ENCODE measurements around the gene ZNF283. TPM values are rescaled to one million over a fixed set of nuclear protein-coding genes. Genes with fewer than 3 reads are reported as not detected.

Gene ZNF283
- total RNA-seq, 2 donors from 2014 or later: 8.1 to 15.3 TPM

- TF ChIP-seq CTCF (IDR thresholded peaks at IDR 0.05): no peak
- DNase-seq (ENCODE audit: low spot score) (no peak), ATAC-seq (ENCODE audit: insufficient number of reproducible peaks, low FRiP score, low read depth) (no peak)
- Histone ChIP-seq H3K4me3 (no peak overlapping the region), H3K27me3 (replicated peaks; ENCODE audit: insufficient read depth) (no peaks in the 10 kb centered on the region), H3K4me1 (ENCODE audit: control insufficient read depth in 1 of 2, low read depth in 2 of 2) (no peaks in the 10 kb centered on the region), H3K9me3 (peaks cover 82% of the 10 kb centered on the region), H3K27ac (no peak overlapping the region), H3K36me3 (peaks cover 88% of the 10 kb centered on the region)
Measured at GRCh38 chr19:43839139-43839538, 12.0 kb downstream of the ZNF283 start.

GRCh38 chr19:43842007-43842406 is 14.9 kb downstream of the ZNF283 start:
- H3K9me3 ChIP-seq: peaks cover 98% of the 10 kb centered on the region
- H3K4me1 ChIP-seq (ENCODE audit: control insufficient read depth in 1 of 2, low read depth in 2 of 2): no peaks in the 10 kb centered on the region
- ATAC-seq (ENCODE audit: insufficient number of reproducible peaks, low FRiP score, low read depth) (no peak), DNase-seq (ENCODE audit: low spot score) (no peak)
- H3K4me3 ChIP-seq: no peak overlapping the region
- H3K27me3 ChIP-seq (replicated peaks; ENCODE audit: insufficient read depth): no peaks in the 10 kb centered on the region
- no peak for TF ChIP-seq CTCF (IDR thresholded peaks at IDR 0.05)
- peaks cover 77% of the 10 kb centered on the region for H3K36me3 ChIP-seq
- H3K27ac ChIP-seq: no peak overlapping the region

DNA sequence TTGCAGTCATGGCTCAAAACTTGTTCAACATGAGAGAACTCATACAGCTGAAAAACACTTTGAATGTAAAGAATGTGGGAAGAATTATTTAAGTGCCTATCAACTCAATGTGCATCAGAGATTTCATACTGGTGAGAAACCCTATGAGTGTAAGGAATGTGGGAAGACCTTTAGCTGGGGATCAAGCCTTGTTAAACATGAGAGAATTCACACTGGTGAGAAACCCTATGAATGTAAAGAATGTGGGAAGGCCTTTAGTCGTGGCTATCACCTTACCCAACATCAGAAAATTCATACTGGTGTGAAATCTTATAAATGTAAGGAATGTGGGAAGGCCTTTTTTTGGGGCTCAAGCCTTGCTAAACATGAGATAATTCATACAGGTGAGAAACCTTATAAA is 20.1 kb downstream of the ZNF283 start:
- Histone ChIP-seq H3K36me3 (peaks cover 57% of the 10 kb centered on the region), H3K4me1 (ENCODE audit: control insufficient read depth in 1 of 2, low read depth in 2 of 2) (no peaks in the 10 kb centered on the region), H3K27ac (no peak overlapping the region), H3K27me3 (replicated peaks; ENCODE audit: insufficient read depth) (no peaks in the 10 kb centered on the region), H3K9me3 (peaks cover 97% of the 10 kb centered on the region), H3K4me3 (no peak overlapping the region)
- DNase-seq (ENCODE audit: low spot score) (no peak), ATAC-seq (ENCODE audit: insufficient number of reproducible peaks, low FRiP score, low read depth) (no peak)
- no peak for TF ChIP-seq CTCF (IDR thresholded peaks at IDR 0.05)

GRCh38 chr19:43847884-43848283 is 20.8 kb downstream of the ZNF283 start:
- no peak for TF ChIP-seq CTCF (IDR thresholded peaks at IDR 0.05)
- H3K9me3 ChIP-seq: peaks cover 97% of the 10 kb centered on the region
- DNase-seq (ENCODE audit: low spot score): no peak
- H3K4me1 ChIP-seq (ENCODE audit: control insufficient read depth in 1 of 2, low read depth in 2 of 2): no peaks in the 10 kb centered on the region
- peak overlapping the region; percentile 13 for H3K4me3 ChIP-seq
- ATAC-seq (ENCODE audit: insufficient number of reproducible peaks, low FRiP score, low read depth): no peak
- no peaks in the 10 kb centered on the region for H3K27me3 ChIP-seq (replicated peaks; ENCODE audit: insufficient read depth)
- peaks cover 51% of the 10 kb centered on the region for H3K36me3 ChIP-seq
- no peak overlapping the region for H3K27ac ChIP-seq

DNA sequence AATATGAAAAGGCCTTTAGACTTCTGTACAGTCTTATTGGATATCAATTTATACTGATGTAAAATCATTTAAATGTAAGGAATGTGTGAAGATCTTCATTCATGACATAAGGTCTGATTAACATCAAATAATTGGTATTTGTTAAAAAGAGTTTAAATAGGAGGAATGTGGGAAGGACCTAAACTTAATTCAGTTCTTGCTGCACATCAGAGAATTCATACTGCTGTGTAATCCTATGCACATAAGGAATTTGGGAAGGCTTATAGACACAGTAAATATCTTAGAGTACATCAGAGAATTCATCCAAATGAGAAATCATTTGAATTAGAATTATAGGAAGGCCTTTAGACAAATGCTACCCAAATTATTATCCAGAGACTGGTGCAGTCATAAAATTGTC is 21.7 kb downstream of the ZNF283 start:
- no peak for DNase-seq (ENCODE audit: low spot score)
- no peak for ATAC-seq (ENCODE audit: insufficient number of reproducible peaks, low FRiP score, low read depth)
- no peak for TF ChIP-seq CTCF (IDR thresholded peaks at IDR 0.05)
- H3K4me1 ChIP-seq (ENCODE audit: control insufficient read depth in 1 of 2, low read depth in 2 of 2): no peaks in the 10 kb centered on the region
- peaks cover 42% of the 10 kb centered on the region for H3K36me3 ChIP-seq
- H3K27ac ChIP-seq: no peak overlapping the region
- no peaks in the 10 kb centered on the region for H3K27me3 ChIP-seq (replicated peaks; ENCODE audit: insufficient read depth)
- H3K4me3 ChIP-seq: peak overlapping the region; percentile 13
- peaks cover 95% of the 10 kb centered on the region for H3K9me3 ChIP-seq
